IPS-20b (cell line): ENCODE measurements around the gene FUS.
"Not testable (repeated sequence)": the region's sequence is repeated elsewhere in the genome, so short reads cannot be mapped to it uniquely, and the experiment has no call there.

Experiments used
- H3K27ac ChIP-seq: one replicate; pipeline ENCODE4 v1.5.1; 2013; ENCODE audit warnings: low read length
- H3K27me3 ChIP-seq: 2 replicates; pipeline ENCODE4 v1.6.1; 2013; ENCODE audit warnings: mild to moderate bottlenecking, low read length, inconsistent platforms; ENCODE audit not compliant: insufficient read depth
- H3K36me3 ChIP-seq: 2 replicates; pipeline ENCODE4 v1.6.1; 2013; ENCODE audit warnings: low read depth, mild to moderate bottlenecking, inconsistent platforms, low read length, moderate library complexity; ENCODE audit not compliant: insufficient read depth
- H3K4me1 ChIP-seq: 2 replicates; pipeline ENCODE4 v1.6.1; 2013; ENCODE audit warnings: mild to moderate bottlenecking, control low read depth, inconsistent platforms, low read length, moderate library complexity; ENCODE audit not compliant: insufficient read depth
- H3K4me3 ChIP-seq: 2 replicates; pipeline ENCODE4 v1.5.1; 2013; ENCODE audit warnings: mild to moderate bottlenecking, low read length, inconsistent platforms
- H3K9ac ChIP-seq: 2 replicates; pipeline ENCODE4 v1.6.1; 2013; ENCODE audit warnings: low read depth, mild to moderate bottlenecking, inconsistent platforms, low read length, moderate library complexity
- H3K9me3 ChIP-seq: 2 replicates; pipeline ENCODE4 v1.6.1; 2013; ENCODE audit warnings: mild to moderate bottlenecking, low read depth, low read length, inconsistent platforms; ENCODE audit not compliant: insufficient read depth

Gene FUS

DNA sequence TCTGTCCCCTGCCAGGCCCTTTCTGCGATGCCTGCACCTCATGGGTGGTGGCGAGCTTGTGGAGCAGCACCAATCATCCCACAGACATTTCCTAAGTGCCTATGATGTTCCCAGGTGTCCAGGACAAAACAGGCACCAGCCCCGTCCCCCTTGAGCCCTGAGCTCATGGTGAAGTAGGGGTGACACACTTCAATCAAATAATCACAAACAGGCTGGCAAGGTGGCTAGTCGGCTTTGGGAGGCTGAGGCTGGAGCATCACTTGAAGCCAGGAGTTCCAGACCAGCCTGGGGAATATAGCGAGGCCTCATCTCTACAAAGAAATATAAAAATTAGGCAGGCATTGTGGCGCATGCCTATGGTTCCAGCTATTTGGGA, 43.7 kb upstream of the FUS start:
- Histone ChIP-seq H3K9me3 (no peaks in the 10 kb centered on the region), H3K27ac (no peak overlapping the region), H3K9ac (no peak overlapping the region), H3K4me1 (peaks cover 35% of the 10 kb centered on the region), H3K36me3 (peaks cover 21% of the 10 kb centered on the region), H3K4me3 (peak overlapping the region; percentile 90; the same call in 1 of the 2 replicates), H3K27me3 (no peaks in the 10 kb centered on the region)

DNA sequence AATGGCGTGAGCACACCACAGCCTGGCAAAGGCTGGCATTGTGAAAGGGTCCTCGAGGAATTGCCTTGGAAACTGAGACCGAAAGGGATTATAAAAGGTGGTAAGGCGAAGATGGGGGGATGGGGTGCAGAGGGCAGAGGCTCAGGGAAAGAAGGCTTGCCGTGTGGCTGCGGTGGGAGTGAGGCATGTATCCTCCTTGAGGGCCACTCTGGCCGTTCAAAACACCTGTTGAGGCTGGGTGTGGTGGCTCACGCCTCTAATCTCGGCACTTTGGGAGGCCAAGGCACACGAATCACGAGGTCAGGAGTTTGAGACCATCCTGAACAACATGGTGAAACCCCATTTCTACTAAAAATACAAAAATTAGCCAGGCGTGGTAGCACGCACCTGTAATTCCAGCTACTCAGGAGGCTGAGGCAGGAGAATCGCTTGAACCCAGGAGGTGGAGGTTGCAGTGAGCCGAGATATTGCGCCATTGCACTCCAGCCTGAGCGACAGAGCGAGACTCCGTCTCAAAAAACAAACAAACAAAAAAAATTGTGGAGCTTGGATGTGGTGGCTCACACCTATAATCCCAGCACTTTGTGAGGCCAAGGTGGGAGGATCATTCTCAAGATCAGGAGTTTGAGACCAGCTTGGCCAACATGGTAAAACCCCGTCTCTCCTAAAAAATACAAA, 43.0 kb upstream of the FUS start:
- H3K27me3 ChIP-seq, result not testable (repeated sequence)
- peaks cover 35% of the 10 kb centered on the region for H3K4me1 ChIP-seq
- H3K36me3 ChIP-seq, result peaks cover 14% of the 10 kb centered on the region

DNA sequence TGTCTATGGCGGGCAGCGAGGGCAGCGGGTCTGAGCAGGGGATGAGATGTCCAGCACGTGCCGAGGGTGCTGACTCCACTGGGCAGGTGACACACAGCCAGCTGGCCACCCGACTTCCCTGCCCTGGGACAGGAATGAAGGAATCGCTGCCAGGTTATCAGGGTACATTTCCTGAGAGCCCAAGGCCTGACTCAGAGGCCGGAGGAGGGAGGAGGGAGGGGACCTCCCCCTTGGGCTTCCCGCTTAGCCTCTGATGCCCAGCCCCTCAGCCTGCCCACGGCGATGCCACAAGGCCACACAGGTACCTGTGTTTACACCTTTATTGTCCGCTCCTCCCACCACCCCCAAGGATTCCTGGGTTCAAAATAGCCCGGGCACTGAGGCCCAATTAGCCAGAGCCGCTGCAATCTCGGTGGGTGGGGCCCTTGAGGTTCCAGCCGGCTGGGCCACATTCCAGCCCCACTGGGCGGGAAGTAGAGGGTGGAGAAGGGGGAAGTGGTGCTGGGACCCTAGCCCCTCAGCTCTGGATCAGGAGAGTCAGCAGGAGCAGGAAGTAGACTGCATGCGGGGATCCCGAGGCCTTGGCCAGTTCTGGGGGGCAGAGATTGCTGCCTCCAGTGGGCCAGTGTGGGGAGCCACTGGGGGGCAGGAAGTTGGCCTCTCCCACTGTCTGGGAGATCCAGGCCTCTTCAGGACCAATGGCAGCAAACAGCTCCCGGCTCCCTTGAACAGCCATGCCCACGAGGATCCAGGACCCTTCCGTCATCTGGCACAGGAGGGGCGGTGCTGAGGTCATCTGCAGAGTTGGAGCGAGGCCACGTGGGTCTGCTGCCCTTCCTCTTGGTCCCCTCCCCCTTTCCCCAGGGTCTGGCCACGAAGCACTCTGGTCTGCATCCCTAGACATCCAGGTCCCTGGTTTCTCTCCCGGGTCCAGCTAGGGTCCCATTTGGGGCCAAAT, 41.0 kb upstream of the FUS start:
- H3K4me1 ChIP-seq, result peaks cover 27% of the 10 kb centered on the region
- H3K27me3 ChIP-seq, result peaks cover 14% of the 10 kb centered on the region
- H3K36me3 ChIP-seq, result no peaks in the 10 kb centered on the region
- no peak overlapping the region for H3K4me3 ChIP-seq
- no peak overlapping the region for H3K27ac ChIP-seq
- no peaks in the 10 kb centered on the region for H3K9me3 ChIP-seq
- peak overlapping the region; percentile 39; the same call in 1 of the 2 replicates for H3K9ac ChIP-seq

More for the DNA sequence above, 43.0 kb upstream of the FUS start:
- H3K9me3 ChIP-seq, H3K27ac ChIP-seq, H3K4me3 ChIP-seq, H3K9ac ChIP-seq: not testable (repeated sequence)

DNA sequence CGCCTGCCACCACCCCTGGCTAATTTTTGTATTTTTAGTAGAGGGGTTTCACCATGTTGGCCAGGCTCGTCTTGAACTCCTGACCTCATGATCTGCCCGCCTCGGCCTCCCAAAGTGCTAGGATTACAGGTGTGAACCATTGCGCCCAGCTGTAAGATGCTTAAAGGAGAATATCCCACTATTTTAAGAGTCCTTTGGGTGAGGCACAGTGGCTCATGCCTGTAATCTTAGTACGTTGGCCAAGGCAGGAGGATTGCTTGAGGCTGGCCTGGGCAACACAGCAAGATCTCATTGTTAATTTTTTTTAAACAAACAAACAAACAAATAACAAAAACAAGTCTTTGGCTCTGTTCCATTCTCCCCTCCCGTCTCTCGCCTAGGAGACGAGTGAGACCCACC, 38.9 kb upstream of the FUS start:
- not testable (repeated sequence) for H3K36me3 ChIP-seq, H3K9ac ChIP-seq, H3K9me3 ChIP-seq
- Histone ChIP-seq H3K27me3 (peaks cover 23% of the 10 kb centered on the region), H3K4me3 (peak overlapping the region; percentile 28; the same call in 1 of the 2 replicates), H3K27ac (peak overlapping the region; percentile 3), H3K4me1 (peaks cover 16% of the 10 kb centered on the region)

DNA sequence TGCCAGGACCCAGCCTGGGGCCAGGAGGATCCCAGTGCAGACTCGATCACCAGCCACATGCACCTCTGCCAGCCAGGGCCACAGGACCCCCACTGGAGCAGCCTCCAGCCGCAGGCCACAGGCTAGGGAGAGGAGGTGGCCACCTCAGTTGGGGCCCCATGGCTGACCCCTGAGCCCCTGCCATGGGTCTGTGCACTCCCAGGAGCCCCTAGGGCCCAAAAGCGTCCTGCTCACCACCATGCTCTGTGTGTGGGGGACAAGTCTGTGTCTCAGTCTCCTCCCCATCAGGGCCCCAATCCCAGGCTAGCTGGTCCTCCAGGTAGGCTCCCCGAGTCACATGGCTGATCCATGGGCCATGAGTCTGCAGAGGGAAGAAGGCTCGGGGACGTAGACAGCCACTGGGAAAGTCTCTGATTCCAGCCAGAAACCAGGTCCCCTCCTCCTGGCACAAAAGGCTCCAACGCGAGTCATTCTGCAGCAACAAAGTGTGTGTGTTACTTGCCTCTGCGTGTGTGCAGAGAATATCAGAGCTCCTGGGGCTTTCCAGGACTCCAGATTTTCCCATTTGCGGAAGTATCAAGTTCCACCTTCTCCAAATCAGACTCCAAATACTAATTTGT, 38.3 kb upstream of the FUS start:
- Histone ChIP-seq H3K27ac (peak overlapping the region; percentile 3), H3K4me1 (peaks cover 16% of the 10 kb centered on the region), H3K9ac (peak overlapping the region; percentile 35; the same call in 1 of the 2 replicates), H3K36me3 (no peaks in the 10 kb centered on the region), H3K9me3 (no peaks in the 10 kb centered on the region), H3K27me3 (peaks cover 28% of the 10 kb centered on the region), H3K4me3 (peak overlapping the region; percentile 28; the same call in 1 of the 2 replicates)

DNA sequence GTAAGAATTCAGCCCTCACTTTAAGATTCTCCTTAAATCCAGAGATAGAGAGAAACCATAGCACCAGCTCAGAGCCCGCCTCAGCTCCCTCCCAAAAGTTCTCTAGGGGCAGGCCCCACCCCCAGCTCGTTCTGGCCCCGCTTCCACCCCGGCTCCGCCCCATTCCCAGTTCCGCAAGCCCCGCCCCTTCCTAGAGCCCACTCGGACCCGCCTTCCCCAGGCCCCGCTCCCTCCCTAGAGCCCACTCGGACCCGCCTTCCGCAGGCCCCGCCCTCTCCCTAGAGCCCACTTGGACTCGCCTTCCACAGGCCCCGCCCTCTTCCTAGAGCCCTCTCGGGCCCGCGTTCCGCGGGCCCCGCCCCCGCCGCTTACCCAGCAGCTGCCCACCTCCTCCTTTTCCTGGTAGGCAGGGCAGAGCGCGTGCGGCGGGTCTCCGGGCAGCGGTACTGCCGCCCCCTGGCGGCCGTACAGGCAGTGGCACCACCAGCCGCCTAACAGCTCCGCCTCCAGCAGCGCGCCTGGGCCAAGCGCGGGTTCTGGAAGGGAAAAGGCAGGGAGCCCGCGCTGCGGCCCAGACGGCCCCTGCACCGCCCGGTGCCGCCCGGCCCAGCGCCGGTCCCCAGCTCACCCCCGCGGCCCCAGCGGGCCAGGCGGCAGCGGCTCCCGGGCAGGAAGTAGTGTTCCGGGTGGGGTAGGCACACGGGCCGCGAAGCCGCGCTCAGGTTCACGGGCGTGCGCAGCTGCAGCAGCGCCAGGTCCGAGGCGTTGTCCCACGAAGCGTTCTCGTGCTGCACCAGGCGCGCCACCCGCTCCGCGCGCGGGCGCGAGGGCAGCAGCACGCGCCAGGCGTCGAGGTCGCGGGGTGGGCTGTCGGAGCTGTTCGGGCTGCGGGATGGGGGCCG, 37.6 kb upstream of the FUS start:
- Histone ChIP-seq H3K4me3 (peak overlapping the region; percentile 57; the same call in 1 of the 2 replicates), H3K9me3 (no peaks in the 10 kb centered on the region), H3K9ac (peak overlapping the region; percentile 37; the same call in 1 of the 2 replicates), H3K27me3 (peaks cover 36% of the 10 kb centered on the region), H3K27ac (peak overlapping the region; percentile 3), H3K4me1 (peaks cover 16% of the 10 kb centered on the region), H3K36me3 (no peaks in the 10 kb centered on the region)

DNA sequence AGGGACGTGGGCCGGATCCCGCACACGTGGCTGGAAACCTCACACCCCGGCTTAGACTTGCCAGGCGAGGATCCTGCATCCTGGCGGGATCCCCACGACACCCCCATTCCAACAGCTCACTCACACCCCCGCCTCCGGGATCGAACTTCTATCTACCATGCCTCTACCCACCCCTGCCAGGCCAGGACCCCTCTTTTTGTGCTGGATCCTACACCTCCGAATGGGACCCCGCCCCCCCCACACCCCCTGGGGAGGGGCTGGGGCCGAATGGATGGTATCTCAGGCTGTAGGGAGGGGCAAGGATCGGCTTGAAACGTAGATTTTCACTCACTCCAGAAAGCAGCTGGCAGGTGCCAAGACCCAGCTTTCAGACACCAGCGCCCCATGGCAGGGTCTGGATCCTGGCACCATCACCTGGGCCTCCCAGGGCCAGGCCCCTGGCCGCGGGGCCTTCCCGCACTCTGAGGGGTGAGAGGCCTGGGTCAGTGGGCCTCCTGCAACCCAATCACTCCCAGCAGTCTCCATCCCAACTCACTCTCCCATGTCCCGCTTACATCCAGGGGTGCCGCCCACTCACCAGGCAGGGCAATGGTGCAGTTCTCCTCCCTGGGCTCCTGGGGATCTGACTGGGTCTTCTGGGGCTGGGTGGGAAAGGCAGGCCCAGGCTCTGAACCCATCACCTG, 36.8 kb upstream of the FUS start:
- H3K4me3 ChIP-seq, result peak overlapping the region; percentile 57; the same call in 1 of the 2 replicates
- no peak overlapping the region for H3K27ac ChIP-seq
- peaks cover 44% of the 10 kb centered on the region for H3K27me3 ChIP-seq
- H3K9me3 ChIP-seq, result no peaks in the 10 kb centered on the region
- H3K4me1 ChIP-seq, result peaks cover 16% of the 10 kb centered on the region
- no peak overlapping the region for H3K9ac ChIP-seq
- H3K36me3 ChIP-seq, result no peaks in the 10 kb centered on the region

DNA sequence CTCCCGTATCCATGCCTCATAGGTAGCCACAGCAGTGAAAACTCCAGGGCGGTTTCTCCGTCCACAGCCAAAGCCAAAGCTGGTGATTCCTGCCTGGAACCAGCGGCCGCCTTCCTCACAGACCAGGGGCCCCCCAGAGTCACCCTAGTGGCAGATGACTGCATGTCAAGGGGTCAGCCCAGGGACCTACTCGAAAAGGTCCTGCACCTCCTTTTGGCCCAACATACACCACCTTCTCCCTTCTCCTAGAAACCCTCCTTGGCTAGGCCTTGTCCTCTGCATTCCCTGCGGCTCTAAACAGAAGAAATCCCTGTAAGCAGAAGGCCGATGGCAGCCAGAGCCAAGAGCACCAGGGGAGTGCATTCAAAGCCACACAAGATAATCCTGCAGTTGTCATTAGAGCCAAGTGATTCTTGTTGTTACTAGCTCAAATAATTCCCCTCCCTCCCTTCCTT, 36.2 kb upstream of the FUS start:
- H3K27me3 ChIP-seq, result peaks cover 49% of the 10 kb centered on the region
- H3K9me3 ChIP-seq, result no peaks in the 10 kb centered on the region
- H3K27ac ChIP-seq, result no peak overlapping the region
- H3K9ac ChIP-seq, result no peak overlapping the region
- peaks cover 11% of the 10 kb centered on the region; the same call in 1 of the 2 replicates for H3K4me1 ChIP-seq
- no peak overlapping the region for H3K4me3 ChIP-seq
- H3K36me3 ChIP-seq, result no peaks in the 10 kb centered on the region

DNA sequence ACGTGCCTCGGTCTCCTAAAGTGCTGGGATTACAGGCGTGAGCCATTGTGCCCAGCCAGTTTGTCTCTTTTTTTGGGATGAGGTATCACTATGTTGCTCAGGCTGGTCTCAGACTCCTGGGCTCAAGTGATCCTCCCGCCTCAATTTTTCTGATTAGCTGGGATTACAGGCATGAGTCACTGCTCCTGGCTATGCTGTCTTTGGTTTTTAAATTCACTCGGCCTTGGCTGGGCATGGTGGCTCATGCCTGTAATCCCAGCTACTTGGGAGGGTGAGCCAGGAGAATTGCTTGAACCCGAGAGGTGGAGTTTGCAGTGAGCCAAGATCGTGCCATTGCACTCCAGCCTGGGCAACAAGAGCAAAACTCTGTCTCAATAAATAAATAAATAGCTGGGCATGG, 35.5 kb upstream of the FUS start:
- H3K27me3 ChIP-seq, result peaks cover 52% of the 10 kb centered on the region
- not testable (repeated sequence) for H3K9me3 ChIP-seq, H3K4me1 ChIP-seq, H3K4me3 ChIP-seq, H3K9ac ChIP-seq, H3K27ac ChIP-seq, H3K36me3 ChIP-seq

DNA sequence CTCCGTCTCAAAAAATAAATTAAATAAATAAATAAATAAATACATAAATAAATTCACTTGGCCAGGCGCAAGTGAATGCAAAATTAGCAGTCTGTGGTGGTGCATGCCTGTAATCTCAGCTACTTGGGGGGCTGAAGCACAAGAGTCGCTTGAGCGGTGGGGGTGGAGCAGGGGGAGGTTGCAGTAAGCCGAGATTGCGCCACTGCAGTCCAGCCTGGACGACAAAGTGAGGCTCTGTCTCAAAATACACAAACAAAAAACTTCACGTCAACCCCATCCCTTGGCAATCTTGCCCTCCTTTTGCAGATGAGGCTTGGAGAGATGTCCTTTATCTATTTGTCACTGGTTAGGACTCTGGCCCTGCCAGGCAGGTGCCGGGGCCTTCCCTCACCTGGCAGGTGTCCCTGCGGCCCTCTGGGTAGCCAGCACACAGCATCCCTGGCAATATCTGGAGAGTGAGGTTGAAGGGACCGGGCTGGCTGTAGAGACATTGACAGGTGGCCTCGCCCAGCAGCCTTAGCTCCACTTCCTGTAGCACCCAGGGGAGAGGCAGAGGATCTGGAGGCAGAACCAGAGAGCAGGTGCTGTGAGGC, 34.4 kb upstream of the FUS start:
- peaks cover 6% of the 10 kb centered on the region; the same call in 1 of the 2 replicates for H3K4me1 ChIP-seq
- no peak overlapping the region for H3K9ac ChIP-seq
- H3K27ac ChIP-seq, result no peak overlapping the region
- no peak overlapping the region for H3K4me3 ChIP-seq
- H3K27me3 ChIP-seq, result peaks cover 52% of the 10 kb centered on the region
- H3K9me3 ChIP-seq, result no peaks in the 10 kb centered on the region
- H3K36me3 ChIP-seq, result no peaks in the 10 kb centered on the region
